A549 (cell line): ENCODE measurements around the gene CDC42BPG. TPM values are rescaled to one million over a fixed set of nuclear protein-coding genes. Genes with fewer than 3 reads are reported as not detected.

Experiments
- ATAC-seq, 2 experiments: fragments of 200-7000 bp in 1 of 2; fragments of >200 bp in 1 of 2; cut with Nextera tagmentation in 1 of 2; cut with Tn5 transposase in 1 of 2; 3 replicates each; pipeline versions ENCODE4 v1.8.0 to v1.9.1; 2018 to 2020; ENCODE audit warnings: mild to moderate bottlenecking in 1 of 2, moderate library complexity in 1 of 2
- CTCF ChIA-PET: fragments of 300-600 bp; sonication (Branson Sonifier 250); formaldehyde crosslinking; extraction: SDS; loops from one replicate; lab custom pipeline; 2021; ENCODE audit warnings: antibody characterized with exemption, inconsistent platforms; lab: Yijun Ruan, JAX
- POLR2A ChIA-PET: fragments of 350-600 bp; formaldehyde crosslinking; extraction: SDS; loops from one replicate; lab custom pipeline; 2021; ENCODE audit warnings: antibody characterized with exemption, inconsistent platforms; lab: Yijun Ruan, JAX
- DNase-seq, 2 experiments: peaks; one replicate each; pipeline versions ENCODE4 v3.0.0 to v3.0.0-alpha.2; 2011 to 2016; ENCODE audit warnings: low read depth in 1 of 2, low spot score in 1 of 2
- FAIRE-seq: peaks from 2 replicates; lab custom pipeline; 2011; peaks lifted over from hg19 to GRCh38; lab: Jason Lieb, UNC
- H3K27ac ChIP-seq, 2 experiments: fragments of >200 bp; sonication (Bioruptor Twin); formaldehyde crosslinking; 3 replicates each; pipeline ENCODE4 v1.5.1; 2016 to 2017
- H3K4me1 ChIP-seq: fragments of >200 bp; sonication (Bioruptor Twin); formaldehyde crosslinking; 3 replicates; pipeline ENCODE4 v1.6.1; 2016
- H3K4me2 ChIP-seq: fragments of >200 bp; sonication (Bioruptor Twin); formaldehyde crosslinking; 3 replicates; pipeline ENCODE4 v1.6.1; 2016
- H3K4me3 ChIP-seq: fragments of >200 bp; sonication (Bioruptor Twin); formaldehyde crosslinking; 3 replicates; pipeline ENCODE4 v1.5.1; 2016
- H3K9me3 ChIP-seq: fragments of >200 bp; sonication (Bioruptor Twin); formaldehyde crosslinking; 3 replicates; pipeline ENCODE4 v1.6.1; 2016
- BCL3 ChIP-seq: fragments of >200 bp; sonication (Bioruptor Twin); formaldehyde crosslinking; IDR thresholded peaks from 3 replicates; pipeline ENCODE4 v1.6.1; 2016
- CBX8 ChIP-seq: fragments of 200-600 bp; sonication (generic); IDR thresholded peaks from 2 replicates; pipeline ENCODE4 v1.6.1; 2016
- EHF ChIP-seq: fragments of 250-450 bp; sonication (Bioruptor Pico); IDR thresholded peaks from 2 replicates; pipeline ENCODE4 v1.5.0; 2020; ENCODE audit warnings: mild to moderate bottlenecking
- ELK1 ChIP-seq: fragments of 150-350 bp; IDR thresholded peaks from 2 replicates; pipeline ENCODE4 v1.6.1; 2014; ENCODE audit warnings: low read depth, mild to moderate bottlenecking, low read length
- EP300 ChIP-seq, 2 experiments: fragments of >200 bp; sonication (Bioruptor Twin); formaldehyde crosslinking; IDR thresholded peaks; 2 replicates in 1 of 2; 3 replicates in 1 of 2; pipeline ENCODE4 v1.6.1; 2016 to 2017
- ESRRA ChIP-seq: fragments of 150-350 bp; IDR thresholded peaks from 2 replicates; pipeline ENCODE4 v1.6.1; 2014; ENCODE audit warnings: mild to moderate bottlenecking, low read length, borderline replicate concordance
- FOSB ChIP-seq: fragments of 250-450 bp; sonication (Bioruptor Pico); IDR thresholded peaks from 2 replicates; pipeline ENCODE4 v1.5.0; 2020; ENCODE audit warnings: mild to moderate bottlenecking, moderate library complexity
- FOSL2 ChIP-seq, 2 experiments: fragments of 450-650 bp in 1 of 2; fragments of >200 bp in 1 of 2; sonication (Bioruptor Twin) in 1 of 2; formaldehyde crosslinking; IDR thresholded peaks; 2 replicates each; pipeline versions ENCODE4 v1.5.0 to v1.6.1; 2016 to 2020; ENCODE audit warnings: mild to moderate bottlenecking in 1 of 2, moderate library complexity in 1 of 2
- HDAC2 ChIP-seq: fragments of 200-600 bp; sonication (generic); IDR thresholded peaks from 2 replicates; pipeline ENCODE4 v1.6.1; 2016
- HOXB13 ChIP-seq: fragments of 250-450 bp; sonication (Bioruptor Pico); IDR thresholded peaks from 2 replicates; pipeline ENCODE4 v1.5.0; 2020; ENCODE audit warnings: low read depth, mild to moderate bottlenecking, moderate library complexity
- HOXB5 ChIP-seq: fragments of 250-450 bp; sonication (Bioruptor Pico); IDR thresholded peaks from 2 replicates; pipeline ENCODE4 v1.5.0; 2020; ENCODE audit warnings: mild to moderate bottlenecking, moderate library complexity
- MAFK ChIP-seq: fragments of 450-650 bp; IDR thresholded peaks from 2 replicates; pipeline ENCODE4 v1.6.1; 2014; ENCODE audit not compliant: partially characterized antibody
- NR3C1 ChIP-seq: fragments of >200 bp; sonication (Bioruptor Twin); formaldehyde crosslinking; IDR thresholded peaks from 3 replicates; pipeline ENCODE4 v1.6.1; 2017
- RAD21 ChIP-seq, 2 experiments: fragments of >200 bp in 1 of 2; sonication (Bioruptor Twin) in 1 of 2; formaldehyde crosslinking in 1 of 2; IDR thresholded peaks in 1 of 2; conservative IDR thresholded peaks in 1 of 2; 2 replicates in 1 of 2; 3 replicates in 1 of 2; pipeline ENCODE4 v1.6.1; 2012 to 2018; ENCODE audit warnings: inconsistent platforms in 1 of 2
- RARB ChIP-seq: fragments of 250-450 bp; sonication (Bioruptor Pico); IDR thresholded peaks from 2 replicates; pipeline ENCODE4 v1.8.0; 2021; ENCODE audit warnings: mild to moderate bottlenecking, moderate library complexity
- RCOR1 ChIP-seq: fragments of 150-350 bp; IDR thresholded peaks from 2 replicates; pipeline ENCODE4 v1.6.1; 2014; ENCODE audit warnings: antibody characterized with exemption, low read length, low read depth
- RNF2 ChIP-seq: fragments of 200-600 bp; sonication (generic); IDR thresholded peaks from 2 replicates; pipeline ENCODE4 v1.6.1; 2016; ENCODE audit warnings: low read depth, mild to moderate bottlenecking, antibody characterized with exemption, moderate library complexity, borderline replicate concordance
- ZSCAN20 ChIP-seq: fragments of 250-450 bp; sonication (Bioruptor Pico); IDR thresholded peaks from 2 replicates; pipeline ENCODE4 v1.8.0; 2022; ENCODE audit warnings: mild to moderate bottlenecking, moderate library complexity
- WGBS: methylation state at CpG from one replicate; pipeline ENCODE4 v1.1.6; 2017; ENCODE audit errors: missing lambda C conversion rate; 5-methylcytosine and 5-hydroxymethylcytosine counted together
- polyA plus RNA-seq, 4 experiments: library from polyadenylated mRNA; depleted of rRNA in 3 of 4; stranded (reverse); fragments of >200 nt; fragmentation: RNase III in 1 of 4; extraction: RNeasy Plus Mini Kit Qiagen cat#74134 plus additional on column Dnase treatment in 1 of 4; gene quantifications; 2 replicates in 3 of 4; 3 replicates in 1 of 4; pipeline ENCODE4 v1.2.3, GENCODE V29; 2011 to 2017
- TF ChIP-seq, protein P1 (sequence below): IDR thresholded peaks from 2 replicates; pipeline ENCODE4 v1.6.1; 2012
- TF ChIP-seq, protein P2 (sequence below): IDR thresholded peaks from 2 replicates; pipeline ENCODE4 v1.6.1; 2012; ENCODE audit warnings: low read depth, borderline replicate concordance

CDC42BPG gene
- polyA plus RNA-seq, 2 of the 4 experiments (the other 2 are of a cell fraction), result 0.35 to 1.0 TPM

DNA sequence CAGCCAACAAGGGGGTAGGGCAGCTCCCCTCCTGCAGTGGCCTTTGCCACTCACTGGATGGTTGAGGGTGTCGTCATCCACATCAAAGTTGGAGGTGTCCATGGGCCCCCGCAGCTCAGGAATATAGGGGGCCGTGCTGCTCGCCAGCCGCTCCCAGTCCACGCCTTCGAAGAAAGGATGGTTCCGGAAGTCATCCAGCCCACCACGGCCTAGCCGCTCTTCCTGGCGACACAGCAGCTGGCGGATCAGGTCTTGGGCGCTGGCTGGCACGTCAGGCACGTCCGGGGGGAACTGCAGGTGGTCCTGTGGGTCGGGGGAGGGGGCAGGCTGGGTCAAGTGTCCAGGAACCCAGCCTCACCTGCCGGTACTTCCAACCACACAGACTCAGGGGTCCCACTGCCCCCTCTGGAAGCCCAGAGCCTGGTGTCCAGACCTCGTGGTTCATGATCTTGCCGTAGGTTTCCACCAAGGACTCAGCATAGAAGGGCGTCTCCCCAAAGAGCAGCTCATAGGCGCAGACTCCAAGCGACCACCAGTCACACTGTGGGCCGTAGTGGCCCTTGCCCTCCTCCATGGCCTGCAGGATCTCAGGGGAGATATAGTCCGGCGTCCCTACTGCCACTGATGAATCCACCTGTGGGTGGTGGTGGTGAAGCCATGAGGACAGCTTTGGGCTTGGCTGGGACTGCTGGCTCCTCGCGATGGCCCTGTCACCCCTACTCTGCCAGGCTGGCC is 5.7 kb downstream of the CDC42BPG start:
- TF ChIP-seq HOXB13 (CRISPR knock-in tag) (no peak), RNF2 (no peak), RCOR1 (no peak), RAD21 (conservative IDR thresholded peaks at IDR 0.05 in 1 of 2, IDR thresholded peaks at IDR 0.05 in 1 of 2) (no peak), CBX8 (no peak), ELK1 (no peak), ZSCAN20 (CRISPR knock-in tag) (no peak), MAFK (no peak)
- TF ChIP-seq, protein P1, sequence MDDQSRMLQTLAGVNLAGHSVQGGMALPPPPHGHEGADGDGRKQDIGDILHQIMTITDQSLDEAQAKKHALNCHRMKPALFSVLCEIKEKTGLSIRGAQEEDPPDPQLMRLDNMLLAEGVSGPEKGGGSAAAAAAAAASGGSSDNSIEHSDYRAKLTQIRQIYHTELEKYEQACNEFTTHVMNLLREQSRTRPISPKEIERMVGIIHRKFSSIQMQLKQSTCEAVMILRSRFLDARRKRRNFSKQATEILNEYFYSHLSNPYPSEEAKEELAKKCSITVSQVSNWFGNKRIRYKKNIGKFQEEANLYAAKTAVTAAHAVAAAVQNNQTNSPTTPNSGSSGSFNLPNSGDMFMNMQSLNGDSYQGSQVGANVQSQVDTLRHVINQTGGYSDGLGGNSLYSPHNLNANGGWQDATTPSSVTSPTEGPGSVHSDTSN, result no peak
- TF ChIP-seq, protein P2, sequence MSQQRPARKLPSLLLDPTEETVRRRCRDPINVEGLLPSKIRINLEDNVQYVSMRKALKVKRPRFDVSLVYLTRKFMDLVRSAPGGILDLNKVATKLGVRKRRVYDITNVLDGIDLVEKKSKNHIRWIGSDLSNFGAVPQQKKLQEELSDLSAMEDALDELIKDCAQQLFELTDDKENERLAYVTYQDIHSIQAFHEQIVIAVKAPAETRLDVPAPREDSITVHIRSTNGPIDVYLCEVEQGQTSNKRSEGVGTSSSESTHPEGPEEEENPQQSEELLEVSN, result no peak
- Histone ChIP-seq H3K9me3 (no peaks in the 10 kb centered on the region), H3K27ac (no peak overlapping the region), H3K4me3 (no peak overlapping the region), H3K4me1 (peaks cover 37% of the 10 kb centered on the region), H3K4me2 (no peak overlapping the region)
- WGBS, result 90% methylated on average over 27 of the region's 28 CpGs
- ChIA-PET CTCF (interaction anchor here (1.5 to 39.4 kb wide), 5 partner anchors 8 to 176 kb away, joined by 4 to 1607 read pairs (median 9); partner anchors contain the start of genes ARL2 and EHD1), POLR2A (no interaction called here)
- no peak for FAIRE-seq
- no peak for DNase-seq
- ATAC-seq, result no peak

GRCh38 chr11:64837887-64838351 is 6.5 kb downstream of the CDC42BPG start:
- Histone ChIP-seq H3K9me3 (no peaks in the 10 kb centered on the region), H3K4me1 (peaks cover 28% of the 10 kb centered on the region), H3K27ac (no peak overlapping the region), H3K4me2 (no peak overlapping the region), H3K4me3 (no peak overlapping the region)
- CTCF ChIA-PET, result interaction anchor here (1.5 to 39.4 kb wide), 4 partner anchors 9 to 49 kb away, joined by 4 to 1607 read pairs (median 236); partner anchors contain the start of gene EHD1
- TF ChIP-seq FOSB, result no peak
- POLR2A ChIA-PET, result no interaction called here
- DNase-seq, result no peak
- WGBS, result 92% methylated on average over 7 of the region's 10 CpGs
- ATAC-seq, result no peak
- no peak for FAIRE-seq

GRCh38 chr11:64836448-64837072 is 7.9 kb downstream of the CDC42BPG start:
- POLR2A ChIA-PET, result interaction anchor here (1.3 kb wide), 1 partner anchor 177 kb away, joined by 3 read pairs; the partner anchor contains the start of gene ARL2
- H3K4me2 ChIP-seq, result no peak overlapping the region
- WGBS, result 86% methylated on average over 11 of the region's 16 CpGs
- TF ChIP-seq ESRRA (no peak), EP300 (IDR thresholded peaks at IDR 0.05) (no peak), EHF (no peak), HOXB5 (CRISPR knock-in tag) (no peak), FOSL2 (IDR thresholded peaks at IDR 0.05) (no peak), FOSL2 (CRISPR knock-in tag; IDR thresholded peaks at IDR 0.05) (no peak), ZSCAN20 (CRISPR knock-in tag) (no peak), FOSB (no peak), RCOR1 (no peak), NR3C1 (no peak), HDAC2 (no peak), ELK1 (no peak), RARB (CRISPR knock-in tag) (no peak), RNF2 (no peak), BCL3 (no peak)
- TF ChIP-seq, protein P1, result no peak
- TF ChIP-seq, protein P2, result no peak
- ATAC-seq, result no peak
- H3K27ac ChIP-seq, result peak overlapping the region in 1 of 2 experiments; percentile 68; a peak in 4 of 6 replicates
- no peak overlapping the region for H3K4me3 ChIP-seq
- FAIRE-seq, result no peak
- H3K4me1 ChIP-seq, result peaks cover 17% of the 10 kb centered on the region
- no peaks in the 10 kb centered on the region for H3K9me3 ChIP-seq
- CTCF ChIA-PET, result interaction anchor here (1.2 to 39.4 kb wide), 6 partner anchors 10 to 177 kb away, joined by 3 to 1607 read pairs (median 44); partner anchors contain the start of genes ARL2, CDC42BPG and EHD1
- DNase-seq, result no peak
